Tongue (tissue), 2 donors: ENCODE data around the gene NKPD1. TPM values are rescaled to one million over a fixed set of nuclear protein-coding genes. Genes with fewer than 3 reads are reported as not detected.

Experiments
- DNase-seq: peaks from one replicate; pipeline ENCODE4 v3.0.0-alpha.2; 2015
- total RNA-seq: library from RNA; depleted of rRNA; stranded (reverse); fragments of >200 nt; gene quantifications from one replicate; pipeline ENCODE4 v1.2.3, GENCODE V29; 2014

The NKPD1 gene
- total RNA-seq, 1 donor from 2014 or later: 1.2 TPM

DNA sequence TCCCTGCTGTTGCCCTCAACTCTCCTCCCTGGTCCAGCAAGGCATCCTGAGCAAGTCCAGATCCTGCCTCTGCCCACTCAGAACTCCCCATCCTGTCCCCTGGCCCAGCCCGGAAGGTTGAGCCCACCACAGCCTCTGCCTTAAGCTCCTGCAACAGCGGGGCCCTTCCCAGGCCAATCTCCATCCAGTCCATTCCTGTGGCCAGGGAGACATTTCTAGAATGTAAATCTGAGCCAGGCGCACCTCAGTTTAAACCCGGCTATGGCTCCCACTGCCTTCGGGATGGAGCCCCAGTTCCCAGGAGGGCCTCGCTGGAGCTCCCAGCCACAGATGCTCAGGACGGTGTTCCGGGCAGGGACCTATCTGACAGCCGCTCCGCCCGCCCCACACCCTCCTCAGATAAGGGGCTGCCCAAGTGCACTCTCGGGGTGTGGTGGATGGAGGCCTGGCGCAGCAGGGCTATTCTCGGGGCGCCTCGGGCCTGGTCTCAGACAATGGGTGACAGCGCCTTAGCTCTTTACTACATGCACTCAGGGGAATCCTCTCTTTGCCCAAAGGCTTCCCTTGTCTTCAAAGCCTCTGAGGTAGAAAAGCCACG is 11.9 kb upstream of the NKPD1 start:
- no peak for DNase-seq

DNA sequence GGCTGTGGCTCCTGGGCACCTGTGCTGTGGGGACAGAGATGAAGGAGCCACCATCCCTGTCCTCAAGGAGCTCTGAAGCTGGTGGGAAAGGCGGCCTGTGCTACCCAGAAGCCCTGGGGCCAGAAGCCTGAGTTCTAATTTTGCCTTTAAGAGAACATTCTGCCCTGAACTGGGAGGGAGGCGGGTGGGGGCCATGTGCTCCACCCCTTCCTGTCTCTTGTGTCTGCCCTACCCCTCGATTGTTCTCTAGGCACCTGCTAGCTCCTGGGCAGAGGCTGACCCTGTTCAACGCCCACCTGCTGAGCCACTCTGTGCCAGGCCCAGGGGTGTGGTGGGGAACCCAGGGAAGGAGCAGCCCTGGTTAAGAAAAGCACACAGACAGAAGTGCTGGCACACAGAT is 11.4 kb upstream of the NKPD1 start:
- DNase-seq: no peak

DNA sequence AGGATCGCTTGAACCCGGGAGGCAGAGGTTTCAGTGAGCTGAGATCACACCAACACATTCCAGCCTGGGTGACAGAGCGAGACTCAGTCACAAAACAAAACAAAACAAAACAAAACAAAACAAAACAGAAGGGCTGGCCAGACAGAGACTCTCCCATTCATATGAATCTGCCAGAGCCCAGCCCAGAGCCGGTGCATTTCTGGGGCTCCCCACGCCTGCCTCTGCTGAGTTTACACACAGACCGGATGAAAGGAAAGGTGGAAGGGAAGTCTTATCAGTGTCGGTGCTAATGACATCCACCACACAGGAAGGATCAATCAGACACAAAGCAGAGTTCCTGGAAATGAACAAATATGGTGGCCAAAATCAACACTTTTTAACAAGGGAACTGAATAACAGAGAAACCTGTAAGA is 10.4 kb upstream of the NKPD1 start:
- DNase-seq: no peak

GRCh38 chr19:45170146-45171106 is 9.6 kb upstream of the NKPD1 start:
- DNase-seq: no peak

GRCh38 chr19:45169602-45170001 is 8.8 kb upstream of the NKPD1 start:
- no peak for DNase-seq

GRCh38 chr19:45168767-45169351 is 8.1 kb upstream of the NKPD1 start:
- no peak for DNase-seq

DNA sequence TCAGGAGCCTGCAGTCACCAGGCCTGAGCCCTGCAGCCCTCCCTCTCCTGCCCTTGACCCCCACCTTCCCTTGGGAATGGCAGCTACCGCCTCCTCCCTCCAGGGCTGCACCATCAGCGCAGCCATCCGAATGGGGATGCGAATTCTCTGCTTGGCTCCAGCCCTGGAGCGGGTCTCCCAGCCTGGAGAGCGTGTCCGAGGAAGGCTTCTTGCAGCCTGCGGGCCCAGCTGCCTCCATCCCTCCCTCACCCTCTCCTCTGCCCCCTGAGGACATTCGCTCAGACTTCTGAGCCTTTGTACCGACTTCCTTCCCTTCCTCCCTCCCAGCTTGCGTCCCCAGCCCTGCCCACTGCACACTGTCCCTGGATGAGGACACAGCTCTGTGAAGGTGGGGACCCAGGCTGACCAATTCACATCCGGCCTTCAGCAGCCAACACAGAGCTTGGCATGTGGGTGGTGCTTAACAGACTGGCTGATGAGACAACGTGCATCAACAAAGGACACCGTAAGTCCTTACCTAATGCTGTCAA is 6.0 kb upstream of the NKPD1 start:
- DNase-seq: peak; percentile 25

DNA sequence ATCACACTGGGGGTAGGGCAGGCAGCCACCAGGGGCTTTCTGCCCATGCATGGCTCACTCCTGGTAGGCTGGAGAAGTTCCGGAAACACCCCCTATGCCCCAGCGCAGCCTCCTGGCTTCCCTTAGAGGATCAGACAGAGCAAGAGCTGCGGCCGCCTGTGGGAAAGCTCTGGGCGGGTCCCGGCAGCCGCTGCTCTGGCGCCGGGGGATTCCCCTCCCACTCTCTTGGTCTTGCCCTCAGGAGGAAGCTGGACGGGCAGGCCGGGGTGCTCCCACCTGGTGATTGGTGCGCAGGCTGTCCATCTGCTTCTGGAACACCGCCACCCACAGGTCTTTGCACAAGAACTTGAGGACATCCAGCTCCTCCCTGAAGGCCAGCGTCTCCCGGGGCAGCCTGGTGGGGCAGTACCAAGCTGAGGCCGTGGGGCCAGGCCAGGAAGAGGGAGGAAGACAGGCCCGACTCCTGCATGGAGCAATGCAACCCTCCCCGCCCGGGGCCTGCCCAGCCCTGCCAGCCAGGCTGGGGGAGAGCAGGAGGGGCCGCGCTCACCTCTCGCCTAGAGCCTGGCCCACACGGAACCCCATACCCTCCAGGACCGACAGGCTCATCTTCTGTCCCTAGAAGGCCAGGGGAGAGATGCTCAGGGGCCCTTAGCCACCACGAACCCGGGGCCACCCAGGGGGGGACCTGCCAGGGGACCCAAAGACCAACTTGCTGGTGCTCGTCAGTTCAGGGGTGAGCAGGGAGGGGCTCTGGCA is 4.0 kb upstream of the NKPD1 start:
- DNase-seq: peak; percentile 53

DNA sequence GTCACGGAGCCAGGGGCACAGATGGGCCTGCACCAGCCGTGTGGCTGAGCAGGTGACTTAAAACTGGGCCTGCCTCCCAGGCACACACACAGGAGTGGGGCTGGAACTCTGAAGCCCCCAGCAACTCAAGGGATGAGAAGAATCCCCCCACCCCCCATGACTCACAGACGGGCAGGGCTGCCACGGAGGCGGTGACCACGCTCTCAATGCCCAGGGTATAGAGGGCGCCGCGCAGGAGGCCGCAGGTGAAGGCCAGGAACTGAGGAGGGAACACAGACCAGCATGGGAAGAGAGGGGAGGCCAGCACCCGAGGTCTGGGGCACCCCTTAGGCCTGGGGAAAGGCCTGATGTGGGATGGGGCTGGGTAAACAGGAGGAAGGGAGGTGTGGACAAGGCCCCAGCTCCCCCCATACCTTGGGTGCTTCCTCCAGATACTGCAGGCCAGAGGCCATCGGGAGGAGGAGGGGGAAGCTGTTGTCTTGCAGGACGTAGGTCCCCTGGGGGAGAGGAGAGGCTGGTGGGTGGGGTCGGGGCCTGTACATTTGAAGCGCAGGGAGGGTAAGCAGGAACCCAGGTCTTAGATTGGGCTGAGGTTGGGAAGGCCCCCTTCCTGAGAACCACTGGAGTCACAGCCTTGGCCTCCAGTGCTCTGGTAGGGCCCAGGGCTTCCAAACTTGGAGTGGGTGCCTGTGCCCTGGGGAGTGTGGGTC is 3.1 kb upstream of the NKPD1 start:
- no peak for DNase-seq

DNA sequence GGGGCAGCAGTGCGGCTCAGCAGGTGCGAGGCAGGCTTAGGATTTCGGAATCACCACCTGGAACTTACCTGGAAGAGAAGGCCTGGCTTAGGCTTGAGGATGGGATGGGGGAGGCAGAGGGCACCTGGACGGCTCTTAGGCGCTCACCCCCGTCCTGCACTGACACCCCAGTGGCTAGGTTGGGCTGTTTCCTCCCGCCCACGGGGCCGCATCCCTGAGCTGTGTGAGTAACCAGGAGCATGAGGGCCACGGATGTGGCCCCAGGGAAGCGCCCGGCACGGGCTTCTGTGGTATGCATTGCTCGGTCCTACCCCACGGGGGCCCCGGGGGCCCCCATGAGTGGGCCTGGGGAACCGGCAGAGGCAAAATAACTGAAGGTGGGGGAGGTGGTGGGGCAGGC is 2.4 kb upstream of the NKPD1 start:
- no peak for DNase-seq

DNA sequence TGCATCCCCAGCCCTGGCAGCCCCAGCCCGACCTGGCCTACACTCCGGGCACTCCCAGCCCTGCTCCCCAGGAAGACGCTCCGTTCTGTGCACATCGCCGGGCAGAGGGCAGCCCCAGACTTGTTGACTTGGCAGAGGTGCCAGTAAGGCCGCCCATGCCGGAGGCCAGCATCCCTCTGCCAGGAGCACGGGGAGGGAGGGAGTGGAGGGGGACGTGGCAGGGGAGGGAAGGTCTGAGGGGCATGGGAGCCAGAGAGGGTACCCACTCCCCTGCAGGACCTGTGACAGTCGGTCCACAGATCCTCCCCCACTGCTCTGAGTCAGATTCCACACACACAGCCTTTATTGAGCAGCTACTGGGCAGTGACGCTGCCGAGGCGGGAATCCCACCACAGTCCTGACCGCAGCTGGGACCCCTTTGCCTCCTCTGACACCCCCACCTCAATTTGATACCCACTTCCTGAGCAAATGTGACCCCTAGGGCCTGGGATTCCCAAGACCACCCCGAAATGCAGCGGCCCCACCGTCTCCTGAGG is 1.9 kb upstream of the NKPD1 start:
- DNase-seq: no peak

DNA sequence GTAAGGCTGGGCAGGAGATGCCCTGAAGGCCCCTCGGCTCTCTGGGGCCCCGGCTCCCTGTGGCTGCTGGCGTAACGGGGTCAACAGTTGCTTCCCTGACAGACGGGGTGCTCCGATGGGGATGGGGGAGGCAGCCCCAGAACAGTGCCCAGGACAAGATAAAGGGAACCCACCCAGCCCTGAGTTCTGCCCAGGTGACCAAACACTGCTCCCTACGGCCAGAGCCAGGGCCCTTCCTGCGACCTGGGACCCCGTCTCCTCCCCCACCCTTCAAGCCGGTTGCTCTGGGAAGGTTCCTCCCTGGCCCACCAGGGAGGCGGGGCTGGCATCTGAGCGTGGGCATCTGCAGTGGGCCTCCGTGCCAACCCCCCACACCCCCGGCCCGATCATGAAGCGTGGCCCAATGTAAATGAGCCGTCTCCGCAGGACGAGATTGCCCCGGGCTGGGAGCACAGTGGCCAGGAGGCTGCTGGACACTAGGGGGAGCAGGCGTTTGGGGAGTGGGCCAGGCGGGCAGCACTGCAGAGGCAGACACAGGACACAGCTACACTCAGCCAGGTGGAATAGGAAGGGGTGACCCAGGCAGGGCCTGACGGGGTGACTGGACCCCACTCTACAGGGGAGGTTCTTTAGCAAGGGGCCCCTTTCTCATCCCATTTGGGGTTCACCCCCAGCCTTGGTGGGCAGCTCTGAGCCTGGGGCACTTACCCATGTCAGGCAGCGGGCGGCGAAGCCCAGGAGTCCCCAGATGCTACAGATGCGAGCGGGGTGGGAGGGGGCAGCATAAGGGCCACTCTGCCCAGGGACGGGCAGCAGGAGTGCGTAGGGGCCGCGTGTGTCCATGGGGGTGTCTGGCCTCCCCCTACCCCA is 1.2 kb upstream of the NKPD1 start:
- peak; percentile 52 for DNase-seq

DNA sequence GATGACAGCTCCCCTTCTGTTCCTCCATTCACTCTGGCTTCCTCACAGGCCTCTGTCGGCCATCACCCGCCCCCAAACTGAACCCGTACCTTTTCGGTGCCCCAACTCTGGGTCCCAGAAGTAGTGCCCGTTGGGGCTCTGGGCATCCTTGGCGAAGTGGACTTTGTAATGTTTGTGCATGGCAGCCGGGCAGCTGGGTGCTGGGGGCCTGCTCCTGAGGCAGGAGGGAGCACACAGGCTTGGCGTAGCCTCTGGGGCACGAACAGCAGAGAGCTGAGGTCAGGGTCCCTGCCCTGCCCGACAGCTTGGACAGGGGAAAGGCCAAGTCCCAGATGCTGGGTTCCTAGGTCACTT is 834 bp downstream of the NKPD1 start:
- DNase-seq: no peak

GRCh38 chr19:45159210-45159970 is 1.4 kb downstream of the NKPD1 start:
- no peak for DNase-seq

GRCh38 chr19:45158503-45159209 is 2.1 kb downstream of the NKPD1 start:
- DNase-seq: no peak

DNA sequence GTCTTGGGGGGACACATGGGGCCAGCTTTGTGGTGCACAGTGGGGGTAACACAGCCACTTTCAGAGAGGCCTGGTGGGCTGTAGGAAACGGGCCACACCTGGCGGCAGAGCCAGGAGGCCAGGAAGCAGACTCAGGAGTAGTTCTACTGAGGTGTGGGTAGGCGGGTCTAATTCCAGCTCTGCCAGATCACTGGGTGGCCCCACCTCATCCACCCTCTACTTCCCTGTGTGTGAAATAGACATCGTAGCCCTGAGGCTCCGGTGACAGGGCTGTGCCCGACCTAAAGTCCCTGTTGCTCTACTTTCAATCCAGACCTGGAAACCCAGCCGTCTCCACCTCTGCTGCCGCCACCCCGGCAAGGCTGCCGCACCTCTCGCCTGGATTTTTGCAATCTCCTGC is 4.0 kb downstream of the NKPD1 start:
- no peak for DNase-seq

- DNase-seq: no peak
Measured at GRCh38 chr19:45156011-45156630, 4.7 kb downstream of the NKPD1 start.

GRCh38 chr19:45154064-45154827 is 6.5 kb downstream of the NKPD1 start:
- DNase-seq: no peak
